GM12872 (cell line): ENCODE measurements around the gene ATP8B4.

Experiments used
- TF ChIP-seq, protein P1 (sequence below): IDR thresholded peaks from 3 replicates; pipeline ENCODE4 v1.5.1; 2011; ENCODE audit warnings: low read depth, mild to moderate bottlenecking, low read length, moderate library complexity; ENCODE audit not compliant: insufficient read depth

ATP8B4 gene, protein sequence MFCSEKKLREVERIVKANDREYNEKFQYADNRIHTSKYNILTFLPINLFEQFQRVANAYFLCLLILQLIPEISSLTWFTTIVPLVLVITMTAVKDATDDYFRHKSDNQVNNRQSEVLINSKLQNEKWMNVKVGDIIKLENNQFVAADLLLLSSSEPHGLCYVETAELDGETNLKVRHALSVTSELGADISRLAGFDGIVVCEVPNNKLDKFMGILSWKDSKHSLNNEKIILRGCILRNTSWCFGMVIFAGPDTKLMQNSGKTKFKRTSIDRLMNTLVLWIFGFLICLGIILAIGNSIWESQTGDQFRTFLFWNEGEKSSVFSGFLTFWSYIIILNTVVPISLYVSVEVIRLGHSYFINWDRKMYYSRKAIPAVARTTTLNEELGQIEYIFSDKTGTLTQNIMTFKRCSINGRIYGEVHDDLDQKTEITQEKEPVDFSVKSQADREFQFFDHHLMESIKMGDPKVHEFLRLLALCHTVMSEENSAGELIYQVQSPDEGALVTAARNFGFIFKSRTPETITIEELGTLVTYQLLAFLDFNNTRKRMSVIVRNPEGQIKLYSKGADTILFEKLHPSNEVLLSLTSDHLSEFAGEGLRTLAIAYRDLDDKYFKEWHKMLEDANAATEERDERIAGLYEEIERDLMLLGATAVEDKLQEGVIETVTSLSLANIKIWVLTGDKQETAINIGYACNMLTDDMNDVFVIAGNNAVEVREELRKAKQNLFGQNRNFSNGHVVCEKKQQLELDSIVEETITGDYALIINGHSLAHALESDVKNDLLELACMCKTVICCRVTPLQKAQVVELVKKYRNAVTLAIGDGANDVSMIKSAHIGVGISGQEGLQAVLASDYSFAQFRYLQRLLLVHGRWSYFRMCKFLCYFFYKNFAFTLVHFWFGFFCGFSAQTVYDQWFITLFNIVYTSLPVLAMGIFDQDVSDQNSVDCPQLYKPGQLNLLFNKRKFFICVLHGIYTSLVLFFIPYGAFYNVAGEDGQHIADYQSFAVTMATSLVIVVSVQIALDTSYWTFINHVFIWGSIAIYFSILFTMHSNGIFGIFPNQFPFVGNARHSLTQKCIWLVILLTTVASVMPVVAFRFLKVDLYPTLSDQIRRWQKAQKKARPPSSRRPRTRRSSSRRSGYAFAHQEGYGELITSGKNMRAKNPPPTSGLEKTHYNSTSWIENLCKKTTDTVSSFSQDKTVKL

GRCh38 chr15:50119063-50120040 is at the start of gene ATP8B4:
TSS of gene ATP8B4 (minus strand) at chr15:50119233. CDS start at chr15:50106966, 12,267 bp downstream.
- TF ChIP-seq, protein P1, sequence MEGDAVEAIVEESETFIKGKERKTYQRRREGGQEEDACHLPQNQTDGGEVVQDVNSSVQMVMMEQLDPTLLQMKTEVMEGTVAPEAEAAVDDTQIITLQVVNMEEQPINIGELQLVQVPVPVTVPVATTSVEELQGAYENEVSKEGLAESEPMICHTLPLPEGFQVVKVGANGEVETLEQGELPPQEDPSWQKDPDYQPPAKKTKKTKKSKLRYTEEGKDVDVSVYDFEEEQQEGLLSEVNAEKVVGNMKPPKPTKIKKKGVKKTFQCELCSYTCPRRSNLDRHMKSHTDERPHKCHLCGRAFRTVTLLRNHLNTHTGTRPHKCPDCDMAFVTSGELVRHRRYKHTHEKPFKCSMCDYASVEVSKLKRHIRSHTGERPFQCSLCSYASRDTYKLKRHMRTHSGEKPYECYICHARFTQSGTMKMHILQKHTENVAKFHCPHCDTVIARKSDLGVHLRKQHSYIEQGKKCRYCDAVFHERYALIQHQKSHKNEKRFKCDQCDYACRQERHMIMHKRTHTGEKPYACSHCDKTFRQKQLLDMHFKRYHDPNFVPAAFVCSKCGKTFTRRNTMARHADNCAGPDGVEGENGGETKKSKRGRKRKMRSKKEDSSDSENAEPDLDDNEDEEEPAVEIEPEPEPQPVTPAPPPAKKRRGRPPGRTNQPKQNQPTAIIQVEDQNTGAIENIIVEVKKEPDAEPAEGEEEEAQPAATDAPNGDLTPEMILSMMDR = no peak

DNA sequence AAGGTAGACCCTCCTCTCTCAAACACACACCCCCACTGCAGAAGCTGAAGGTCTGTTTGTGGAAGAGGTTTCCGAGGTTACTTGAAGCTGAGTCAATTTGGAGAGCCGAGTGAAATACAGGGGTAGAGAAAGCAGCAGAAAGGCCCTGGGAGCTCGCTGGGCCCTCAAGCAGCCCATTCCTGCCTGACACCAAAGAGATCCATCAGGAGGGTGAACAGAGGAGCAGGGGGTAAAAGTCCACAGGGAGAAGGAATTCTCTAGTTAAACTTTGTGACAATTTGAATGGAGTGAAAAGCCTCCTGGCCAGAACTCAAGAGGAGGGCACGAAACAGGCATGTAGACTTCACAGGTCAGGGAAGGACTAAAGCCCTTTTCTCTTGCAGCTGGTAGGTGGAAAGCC is 49.3 kb upstream of the ATP8B4 start:
- TF ChIP-seq, protein P1 = no peak

DNA sequence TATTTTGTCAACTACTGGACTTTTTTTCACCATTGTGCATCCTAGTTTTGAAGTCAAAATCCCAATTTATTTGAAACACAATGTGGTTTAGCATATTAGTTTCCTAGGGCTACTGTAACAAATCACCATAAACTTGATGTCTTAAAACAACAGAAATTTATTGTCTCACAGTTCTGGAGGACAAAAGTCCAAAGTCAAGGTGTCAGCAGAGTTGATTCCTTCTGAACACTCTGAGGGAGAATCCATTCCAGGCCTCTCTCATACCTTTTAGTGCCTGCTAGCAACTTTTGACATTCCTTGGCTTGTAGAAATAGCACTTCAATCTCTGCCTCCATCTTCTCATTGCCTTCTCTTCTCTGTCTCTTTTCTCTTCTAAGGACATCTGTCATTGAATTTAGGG is 48.1 kb upstream of the ATP8B4 start:
- TF ChIP-seq, protein P1 = no peak

GRCh38 chr15:50166216-50166615 is 47.2 kb upstream of the ATP8B4 start:
- TF ChIP-seq, protein P1 = no peak

DNA sequence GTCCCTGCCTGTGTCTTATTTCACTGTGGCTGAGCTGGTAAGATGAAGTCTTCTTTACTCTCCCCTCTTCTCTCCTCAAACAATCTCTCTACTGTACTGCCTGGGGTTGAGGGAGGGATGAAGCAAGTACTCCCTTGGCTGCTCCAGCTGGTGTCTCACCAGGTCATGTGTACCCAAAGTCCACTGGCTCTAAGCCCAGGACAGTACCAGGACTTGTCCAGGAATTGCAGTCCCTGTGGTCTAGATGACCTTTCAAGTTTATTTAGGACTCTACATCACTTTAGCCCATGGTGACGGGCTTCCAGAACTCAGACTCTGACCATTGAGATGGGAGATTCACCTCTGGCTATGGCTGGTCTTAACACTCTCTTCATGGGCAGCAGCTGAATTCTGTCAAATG is 45.4 kb upstream of the ATP8B4 start:
- TF ChIP-seq, protein P1 = no peak

DNA sequence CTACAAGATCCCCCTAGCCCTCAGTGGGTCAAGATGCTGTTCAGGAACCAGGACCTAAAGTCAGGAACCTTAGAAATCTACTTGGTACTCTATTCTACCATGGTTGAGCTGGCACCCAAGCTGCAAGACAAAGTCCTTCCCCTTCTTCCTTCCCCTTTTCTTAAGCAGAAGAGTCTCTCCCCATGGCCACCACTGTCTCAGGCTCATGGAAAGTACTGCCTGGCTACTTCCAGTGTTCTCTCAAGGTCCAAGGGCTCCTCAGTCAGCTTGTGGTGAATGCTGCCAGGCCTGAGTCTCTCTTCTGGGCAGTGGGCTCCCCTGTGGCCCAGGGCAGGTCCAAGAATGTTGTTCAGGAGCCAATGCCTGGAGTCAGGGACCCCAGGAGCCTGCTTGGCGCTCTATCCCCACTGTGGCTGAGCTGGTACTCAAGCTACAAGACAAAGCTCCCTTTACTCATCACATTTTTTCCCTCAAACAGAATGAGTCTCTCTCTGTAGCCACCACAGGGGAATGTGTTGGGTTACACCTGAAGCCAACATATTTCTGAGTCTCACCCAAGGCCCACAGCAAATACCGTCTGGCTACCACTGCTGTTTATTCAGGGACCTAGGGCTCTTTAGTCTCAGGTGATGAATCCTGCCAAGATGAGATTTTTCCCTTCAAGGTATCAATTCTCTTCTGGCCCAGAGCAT is 44.8 kb upstream of the ATP8B4 start:
- TF ChIP-seq, protein P1 = no peak
